Effector memory CD4-positive, alpha-beta T cell (primary cell): Measurements from ENCODE around the gene DHCR24.

Experiments
- DNase-seq, 3 donors: peaks; one replicate each; pipeline ENCODE4 v3.0.0-alpha.2; 2020
- H3K27ac ChIP-seq: 2 replicates; pipeline ENCODE4 v1.7.0; 2013; ENCODE audit warnings: mild to moderate bottlenecking, low read length, moderate library complexity; ENCODE audit not compliant: insufficient read depth, poor library complexity, severe bottlenecking
- H3K27me3 ChIP-seq: replicated peaks from 2 replicates; pipeline ENCODE4 v1.7.0; 2013; ENCODE audit warnings: mild to moderate bottlenecking, low read length; ENCODE audit not compliant: insufficient read depth, control insufficient read depth, poor library complexity, severe bottlenecking
- H3K36me3 ChIP-seq: 2 replicates; pipeline ENCODE4 v1.7.0; 2013; ENCODE audit warnings: mild to moderate bottlenecking, low read length, moderate library complexity; ENCODE audit not compliant: control insufficient read depth, insufficient read depth
- H3K4me1 ChIP-seq: 2 replicates; pipeline ENCODE4 v1.7.0; 2013; ENCODE audit warnings: low read length, mild to moderate bottlenecking; ENCODE audit not compliant: control insufficient read depth, insufficient read depth, poor library complexity, severe bottlenecking
- H3K4me3 ChIP-seq: 2 replicates; pipeline ENCODE4 v1.7.0; 2013; ENCODE audit warnings: low read length, low read depth, mild to moderate bottlenecking; ENCODE audit not compliant: insufficient read depth, poor library complexity, severe bottlenecking
- H3K9me3 ChIP-seq: 2 replicates; pipeline ENCODE4 v1.7.0; 2013; ENCODE audit warnings: mild to moderate bottlenecking, low read length, moderate library complexity; ENCODE audit not compliant: control insufficient read depth

Gene DHCR24

DNA sequence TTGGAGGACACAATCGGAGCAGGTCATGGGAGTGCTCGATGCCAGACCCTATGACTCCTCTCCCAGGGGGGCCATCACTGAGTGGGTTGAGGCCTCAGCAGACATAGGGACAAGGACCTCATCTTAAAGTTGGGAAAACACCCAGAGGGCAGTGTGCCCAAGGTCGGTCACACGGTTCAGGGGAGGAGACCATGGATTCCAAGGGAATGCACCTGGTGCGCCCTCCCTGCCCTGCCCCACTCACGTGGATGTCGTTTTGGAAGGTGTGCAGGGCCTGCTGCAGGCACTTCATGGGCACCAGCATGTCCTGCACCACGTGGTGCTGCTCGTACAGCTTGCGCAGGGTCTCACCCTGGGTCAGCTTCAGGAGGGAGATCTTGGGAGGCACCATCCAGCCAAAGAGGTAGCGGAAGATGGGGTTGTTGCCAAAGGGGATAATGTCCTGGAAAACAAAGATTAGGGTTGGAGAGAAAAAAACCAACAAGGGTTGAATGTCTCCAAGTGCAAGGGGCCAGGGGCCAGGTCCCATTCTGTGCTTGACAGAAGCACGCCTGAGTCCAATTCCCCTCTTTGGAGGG lies 33.1 kb downstream of the DHCR24 start:
- Histone ChIP-seq H3K27me3 (no peaks in the 10 kb centered on the region), H3K36me3 (peaks cover 5% of the 10 kb centered on the region), H3K27ac (no peak overlapping the region), H3K4me1 (no peaks in the 10 kb centered on the region), H3K9me3 (no peaks in the 10 kb centered on the region), H3K4me3 (no peak overlapping the region)
- no peak for DNase-seq

DNA sequence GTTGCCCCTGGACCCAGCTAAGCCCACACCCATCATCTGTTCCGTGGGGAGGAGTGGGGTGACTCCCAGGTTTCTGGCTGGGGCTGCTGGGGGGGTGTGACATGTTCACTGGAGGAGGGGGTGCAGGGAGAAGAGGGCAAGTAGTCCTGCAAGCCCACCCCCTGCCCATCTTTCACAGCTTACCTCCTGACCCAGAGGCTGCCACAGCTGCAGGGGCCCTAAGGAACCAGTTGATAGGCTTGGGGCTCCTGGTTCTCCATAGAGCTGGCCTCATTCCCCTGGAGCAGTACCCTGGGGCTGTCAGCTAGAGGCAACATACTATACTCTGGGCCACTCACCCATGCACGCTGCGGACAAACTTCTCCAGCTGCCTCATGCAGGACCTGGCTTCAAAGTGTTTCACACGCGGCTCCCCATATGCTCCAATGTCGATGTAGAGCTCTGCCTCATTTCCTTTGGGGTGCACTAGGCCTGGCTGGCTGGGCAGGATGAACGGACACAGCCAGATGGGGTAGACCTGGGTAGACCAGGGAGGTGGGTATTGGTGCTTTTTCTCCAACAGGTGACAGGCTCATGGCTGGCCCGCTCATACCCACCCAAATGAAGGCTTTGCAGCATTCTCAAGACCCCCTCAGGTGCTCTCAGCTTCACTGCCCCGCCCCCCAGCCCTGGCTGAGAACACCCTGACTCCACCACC lies 33.8 kb downstream of the DHCR24 start:
- Histone ChIP-seq H3K4me3 (no peak overlapping the region), H3K27me3 (no peaks in the 10 kb centered on the region), H3K9me3 (no peaks in the 10 kb centered on the region), H3K4me1 (no peaks in the 10 kb centered on the region), H3K27ac (no peak overlapping the region), H3K36me3 (peaks cover 5% of the 10 kb centered on the region)
- DNase-seq: no peak

DNA sequence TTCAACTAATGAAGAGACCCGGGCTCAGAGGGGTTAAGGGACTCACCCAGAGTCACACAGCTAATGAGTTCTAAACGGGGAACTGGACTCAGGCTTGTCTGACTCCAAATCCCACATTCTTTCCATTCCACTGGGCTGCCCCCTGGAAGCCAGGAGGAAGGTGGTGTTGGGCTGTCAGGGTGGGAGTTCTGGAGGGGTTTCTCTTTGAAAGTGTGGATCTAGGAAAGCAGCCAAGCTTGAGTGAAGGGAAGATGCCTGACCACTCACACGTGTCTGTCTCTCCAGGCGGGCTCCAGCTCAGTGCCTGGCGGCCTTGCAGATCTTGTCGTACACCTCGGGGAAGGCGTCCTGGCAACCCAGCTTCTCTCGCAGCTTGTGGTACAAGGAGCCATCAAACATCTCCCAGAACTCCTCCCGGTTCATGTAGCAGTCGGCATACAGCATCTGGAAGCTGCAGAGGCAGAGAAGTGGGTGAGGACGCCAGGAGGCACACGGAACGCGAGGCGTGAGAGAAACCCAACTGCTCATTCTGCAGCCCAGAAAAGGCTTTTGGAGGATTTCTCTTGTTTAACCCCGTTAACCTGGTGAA lies 35.0 kb downstream of the DHCR24 start:
- Histone ChIP-seq H3K9me3 (no peaks in the 10 kb centered on the region), H3K36me3 (peaks cover 5% of the 10 kb centered on the region), H3K27me3 (no peaks in the 10 kb centered on the region), H3K4me1 (no peaks in the 10 kb centered on the region), H3K4me3 (no peak overlapping the region), H3K27ac (no peak overlapping the region)
- DNase-seq: no peak

DNA sequence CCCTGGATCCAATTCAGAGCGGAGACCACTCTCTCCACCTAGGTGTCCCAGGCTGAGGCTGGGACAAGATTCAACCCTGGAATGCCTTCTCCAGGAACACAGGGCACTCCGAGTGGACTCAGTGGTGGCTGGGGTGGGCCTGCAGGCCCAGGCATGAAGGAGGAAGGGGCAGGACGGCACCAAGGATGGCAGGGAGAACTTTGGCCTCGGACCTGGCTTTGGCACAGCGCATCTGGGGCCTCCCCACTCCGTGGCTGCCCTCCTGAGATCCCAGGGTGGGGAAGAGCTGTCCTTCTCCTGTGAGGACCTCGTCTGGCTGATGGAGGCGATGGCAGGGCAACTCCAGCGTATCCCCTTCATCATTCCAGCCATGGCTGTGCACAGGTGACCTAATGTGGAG lies 35.6 kb downstream of the DHCR24 start:
- H3K27ac ChIP-seq: no peak overlapping the region

DNA sequence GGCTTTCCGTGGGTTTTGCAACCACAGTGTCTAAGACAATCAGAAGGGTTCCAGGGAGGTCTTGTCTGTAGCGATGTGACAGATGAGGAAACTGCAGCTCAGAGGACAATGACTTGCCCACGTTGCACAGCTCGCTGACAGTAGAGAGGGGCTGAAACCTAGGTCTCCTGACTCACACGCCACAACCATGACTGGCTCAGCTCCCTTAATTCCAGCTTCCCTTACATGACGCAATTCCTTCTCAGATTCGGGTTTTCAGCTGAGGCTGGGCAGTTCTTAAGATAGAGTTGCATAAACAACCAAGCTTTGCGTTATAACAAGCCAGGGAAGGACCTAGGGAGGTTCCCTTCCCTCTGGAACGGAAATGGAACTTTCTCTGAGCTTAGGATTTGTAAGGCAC lies 36.3 kb downstream of the DHCR24 start:
- DNase-seq: no peak
- Histone ChIP-seq H3K27ac (no peak overlapping the region), H3K27me3 (no peaks in the 10 kb centered on the region), H3K4me1 (no peaks in the 10 kb centered on the region), H3K4me3 (no peak overlapping the region), H3K9me3 (no peaks in the 10 kb centered on the region), H3K36me3 (peaks cover 5% of the 10 kb centered on the region)

More for the DNA sequence above, 35.6 kb downstream of the DHCR24 start:
- Histone ChIP-seq H3K9me3 (no peaks in the 10 kb centered on the region), H3K4me3 (no peak overlapping the region), H3K27me3 (no peaks in the 10 kb centered on the region), H3K4me1 (no peaks in the 10 kb centered on the region), H3K36me3 (peaks cover 5% of the 10 kb centered on the region)
- DNase-seq: no peak

DNA sequence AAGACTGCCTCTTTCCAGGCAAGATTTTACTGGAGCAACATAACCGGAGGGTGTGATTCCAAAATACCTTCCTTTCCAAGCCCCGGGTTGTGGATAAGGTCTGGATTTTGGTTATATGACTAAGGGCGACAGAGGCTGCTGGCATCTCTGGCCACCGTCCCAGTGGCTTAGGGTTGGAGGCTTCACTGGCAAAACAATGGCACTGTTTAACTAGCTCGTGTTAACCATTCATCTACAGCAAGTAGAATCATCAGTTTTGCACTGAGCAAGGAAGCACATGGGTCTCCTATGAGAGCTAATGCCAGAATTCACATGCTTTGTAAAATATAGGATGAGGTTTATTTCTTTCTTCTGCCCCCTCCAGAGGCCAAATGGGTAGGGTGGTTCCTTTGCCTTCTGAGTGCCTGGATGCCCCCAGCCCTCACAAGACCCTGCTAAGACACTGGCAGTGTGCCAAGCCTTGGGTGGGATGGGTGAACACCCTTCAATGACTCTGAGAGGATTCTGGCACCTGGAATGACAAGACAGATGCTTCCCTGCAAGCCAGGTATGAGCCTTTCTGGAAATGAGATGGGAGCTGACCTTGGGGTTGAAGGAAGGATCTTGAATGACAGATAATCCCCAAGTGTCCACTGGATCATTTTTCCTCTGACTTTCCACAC lies 36.8 kb downstream of the DHCR24 start:
- peaks cover 5% of the 10 kb centered on the region for H3K36me3 ChIP-seq
- no peak overlapping the region for H3K27ac ChIP-seq
- DNase-seq: no peak
- no peak overlapping the region for H3K4me3 ChIP-seq
- no peaks in the 10 kb centered on the region for H3K27me3 ChIP-seq
- H3K4me1 ChIP-seq: no peaks in the 10 kb centered on the region
- no peaks in the 10 kb centered on the region for H3K9me3 ChIP-seq

- Histone ChIP-seq H3K27ac (no peak overlapping the region), H3K9me3 (no peaks in the 10 kb centered on the region), H3K36me3 (peaks cover 5% of the 10 kb centered on the region), H3K27me3 (no peaks in the 10 kb centered on the region), H3K4me3 (no peak overlapping the region), H3K4me1 (no peaks in the 10 kb centered on the region)
- DNase-seq: no peak
Observed at GRCh38 chr1:54849219-54850068, 37.6 kb downstream of the DHCR24 start.

DNA sequence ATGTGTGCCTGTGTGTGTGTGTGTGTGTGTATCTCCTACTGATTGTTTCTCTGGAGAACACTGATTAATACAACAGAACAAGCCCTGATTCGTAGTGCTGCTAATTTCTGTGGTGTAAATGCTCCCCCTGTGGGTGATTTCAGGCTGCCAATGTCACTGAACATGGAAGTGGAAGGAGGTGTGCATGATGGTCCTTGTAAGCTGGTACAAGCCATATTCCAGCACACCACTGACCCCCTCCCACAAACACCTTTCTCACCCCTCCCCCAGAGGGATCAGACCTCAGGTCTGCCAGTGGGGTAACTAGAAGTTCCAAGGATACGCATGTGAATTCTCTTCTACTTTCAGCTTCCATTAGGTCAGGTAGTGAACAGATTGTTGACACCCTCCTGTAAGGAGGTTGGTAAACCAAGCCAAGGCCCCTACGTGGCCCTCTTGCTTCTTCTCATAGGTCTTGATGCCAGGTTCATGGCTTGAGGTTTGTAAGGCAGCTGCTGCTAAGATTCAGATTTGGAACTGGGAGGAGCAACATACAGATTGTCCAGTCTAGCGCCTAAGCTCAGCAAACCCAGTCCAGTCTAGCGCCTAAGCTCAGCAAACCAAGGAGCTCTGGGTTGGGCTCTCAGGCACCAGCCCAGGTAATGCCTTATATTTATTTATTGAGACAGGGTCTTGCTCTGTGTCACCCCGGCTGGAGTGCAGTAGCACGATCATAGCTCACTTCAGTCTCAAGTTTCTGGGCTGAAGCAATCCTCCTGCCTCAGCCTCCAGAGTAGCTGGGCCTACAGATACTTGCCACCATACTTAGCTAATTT lies 38.7 kb downstream of the DHCR24 start:
- Histone ChIP-seq H3K4me3 (no peak overlapping the region), H3K36me3 (peaks cover 5% of the 10 kb centered on the region), H3K27ac (no peak overlapping the region), H3K27me3 (no peaks in the 10 kb centered on the region), H3K9me3 (no peaks in the 10 kb centered on the region), H3K4me1 (no peaks in the 10 kb centered on the region)
- no peak for DNase-seq

DNA sequence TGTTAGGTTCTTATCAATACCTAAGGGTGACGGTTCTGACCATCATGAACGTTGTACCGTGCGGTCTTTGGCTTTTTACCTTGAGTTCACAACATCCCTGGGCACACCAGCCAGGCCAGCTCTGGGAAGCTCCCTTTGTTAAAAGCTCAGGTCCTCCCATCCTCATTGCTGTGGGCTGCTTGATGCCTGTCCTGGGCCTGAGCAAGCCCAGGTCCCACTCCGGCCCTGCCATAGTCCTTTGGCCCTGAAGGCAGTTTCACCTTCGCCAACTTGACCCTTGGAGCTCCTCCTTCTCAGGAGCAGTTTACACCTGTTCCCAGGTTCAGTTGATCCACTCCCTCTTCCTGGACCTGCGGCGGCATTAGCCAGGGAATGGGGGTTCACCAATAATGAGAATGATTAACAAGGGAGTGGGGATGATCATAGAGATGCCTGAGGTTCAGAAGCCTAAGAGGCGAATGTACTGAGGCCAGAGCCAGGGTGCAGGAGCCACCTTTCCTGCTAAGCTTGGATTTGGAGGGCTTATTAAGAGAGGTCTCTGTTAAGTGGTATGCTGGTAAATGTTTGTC lies 40.2 kb downstream of the DHCR24 start:
- no peak overlapping the region for H3K27ac ChIP-seq
- H3K27me3 ChIP-seq: no peaks in the 10 kb centered on the region
- H3K36me3 ChIP-seq: peaks cover 5% of the 10 kb centered on the region
- H3K4me3 ChIP-seq: no peak overlapping the region
- H3K9me3 ChIP-seq: no peaks in the 10 kb centered on the region
- DNase-seq: no peak
- H3K4me1 ChIP-seq: no peaks in the 10 kb centered on the region
